HG03457 (cell line): Measurements from ENCODE around the gene C10orf95.
"Not testable (repeated sequence)": the region's sequence is repeated elsewhere in the genome, so short reads cannot be mapped to it uniquely, and the experiment has no call there.

ENCODE experiments used
- ATAC-seq: cut with Tn5 transposase; IDR thresholded peaks from one replicate; pipeline ENCODE4 v1.9.1; 2021; ENCODE audit warnings: moderate number of reproducible peaks; ENCODE audit not compliant: unreplicated experiment

Gene C10orf95, protein sequence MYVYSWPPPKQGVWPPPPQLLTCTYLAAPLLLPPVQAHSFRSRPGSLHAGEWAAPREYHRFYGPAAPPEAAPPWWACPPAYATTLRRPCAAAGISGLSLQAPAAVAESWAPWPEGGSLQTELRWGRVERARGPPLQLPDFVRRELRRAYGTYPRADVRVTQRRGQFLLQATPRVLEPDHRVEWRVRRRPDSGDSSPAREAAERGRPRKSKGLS

GRCh38 chr10:102451105-102451969 lies at the start of gene C10orf95:
C10orf95 (minus strand) TSS chr10:102451543; CDS start chr10:102451093, 450 bp downstream.
- no peak for ATAC-seq

DNA sequence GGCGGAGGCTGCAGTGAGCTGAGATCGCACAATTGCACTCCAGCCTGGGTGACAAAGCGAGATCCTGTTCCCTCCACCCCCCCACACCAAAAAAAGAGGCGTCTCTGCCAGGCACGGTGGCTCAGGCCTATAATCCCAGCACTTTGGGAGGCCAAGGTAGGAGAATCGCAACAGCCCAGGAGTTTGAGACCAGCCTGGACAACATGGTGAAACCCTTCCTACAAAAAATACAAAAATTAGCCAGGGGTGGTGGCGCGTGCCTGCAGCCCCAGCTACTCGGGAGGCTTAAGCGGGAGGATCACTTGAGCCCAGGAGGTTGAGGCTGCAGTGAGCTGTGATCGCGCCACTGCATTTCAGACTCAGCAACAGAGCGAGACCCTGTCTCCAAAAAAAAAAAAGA lies 49.3 kb upstream of the C10orf95 start:
- ATAC-seq, result not testable (repeated sequence)

- ATAC-seq, result no peak
These were observed 48.0 kb upstream of the C10orf95 start for GRCh38 chr10:102499356-102499755.

DNA sequence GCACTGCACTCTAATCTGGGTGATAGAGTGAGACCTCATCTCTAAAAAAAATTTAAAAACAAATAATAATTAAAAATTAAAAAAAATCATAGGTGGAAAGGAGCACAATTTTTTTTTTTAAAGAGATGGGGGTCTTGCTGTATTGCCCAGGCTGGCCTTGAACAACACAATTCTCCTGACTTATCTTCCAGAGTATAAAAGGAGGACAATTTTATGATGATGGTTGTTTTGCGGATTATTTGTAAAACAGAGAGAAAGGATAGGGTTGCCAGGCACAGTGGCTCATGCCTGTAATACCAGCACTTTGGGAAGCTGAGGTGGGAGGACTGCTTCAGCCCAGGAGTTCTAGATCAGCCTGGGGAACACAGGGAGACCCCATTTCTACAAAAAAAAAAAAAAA lies 46.2 kb upstream of the C10orf95 start:
- no peak for ATAC-seq

DNA sequence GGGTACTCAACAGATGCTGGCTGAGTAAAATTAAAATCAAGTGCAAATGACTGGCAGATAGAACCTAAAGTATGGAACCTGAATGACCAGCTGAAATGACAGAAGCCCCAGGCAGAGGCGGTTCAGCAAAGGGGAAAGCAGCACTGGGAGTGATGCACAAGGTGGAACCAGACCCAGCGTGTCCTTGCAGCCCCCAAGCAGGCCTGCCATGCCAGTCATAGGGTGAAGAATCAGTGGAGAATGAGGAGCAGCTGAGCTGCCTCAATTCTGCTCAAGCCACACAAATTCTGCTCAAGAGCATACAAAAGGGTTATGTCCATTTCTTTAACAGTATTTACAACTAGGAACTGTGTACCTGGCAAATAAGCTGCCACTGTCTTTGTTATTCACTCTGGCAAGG lies 42.4 kb upstream of the C10orf95 start:
- no peak for ATAC-seq

- no peak for ATAC-seq
These were observed 41.6 kb upstream of the C10orf95 start for GRCh38 chr10:102492983-102493382.

DNA sequence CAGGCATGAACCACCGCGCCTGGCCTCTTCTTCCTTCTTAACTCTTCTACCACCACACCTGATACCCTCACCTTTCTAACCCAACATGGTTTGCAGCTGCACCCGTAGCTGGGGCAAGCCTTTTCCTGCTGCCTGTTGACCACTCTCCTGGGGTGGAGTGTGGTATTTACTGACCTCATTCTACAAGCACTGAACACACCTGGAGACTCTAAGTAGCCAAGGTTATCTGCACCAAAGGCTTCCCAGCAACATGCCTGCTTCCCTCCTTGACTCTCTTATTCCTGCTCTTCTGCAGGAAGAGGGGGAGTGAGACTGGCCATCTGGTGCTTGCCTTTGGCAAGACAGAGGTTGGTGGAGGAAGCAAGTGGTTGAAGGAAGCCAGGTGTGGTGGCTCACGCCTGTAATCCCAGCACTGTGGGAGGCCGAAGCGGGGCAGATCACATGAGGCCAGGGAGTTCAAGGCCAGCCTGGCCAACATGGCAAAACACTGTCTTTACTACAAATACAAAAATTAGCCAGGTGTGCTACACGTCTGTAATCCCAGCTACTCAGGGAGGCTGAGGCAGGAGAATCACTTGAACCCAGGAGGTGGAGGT lies 41.1 kb upstream of the C10orf95 start:
- ATAC-seq, result no peak

GRCh38 chr10:102491136-102491535 lies 39.8 kb upstream of the C10orf95 start:
- ATAC-seq, result no peak

DNA sequence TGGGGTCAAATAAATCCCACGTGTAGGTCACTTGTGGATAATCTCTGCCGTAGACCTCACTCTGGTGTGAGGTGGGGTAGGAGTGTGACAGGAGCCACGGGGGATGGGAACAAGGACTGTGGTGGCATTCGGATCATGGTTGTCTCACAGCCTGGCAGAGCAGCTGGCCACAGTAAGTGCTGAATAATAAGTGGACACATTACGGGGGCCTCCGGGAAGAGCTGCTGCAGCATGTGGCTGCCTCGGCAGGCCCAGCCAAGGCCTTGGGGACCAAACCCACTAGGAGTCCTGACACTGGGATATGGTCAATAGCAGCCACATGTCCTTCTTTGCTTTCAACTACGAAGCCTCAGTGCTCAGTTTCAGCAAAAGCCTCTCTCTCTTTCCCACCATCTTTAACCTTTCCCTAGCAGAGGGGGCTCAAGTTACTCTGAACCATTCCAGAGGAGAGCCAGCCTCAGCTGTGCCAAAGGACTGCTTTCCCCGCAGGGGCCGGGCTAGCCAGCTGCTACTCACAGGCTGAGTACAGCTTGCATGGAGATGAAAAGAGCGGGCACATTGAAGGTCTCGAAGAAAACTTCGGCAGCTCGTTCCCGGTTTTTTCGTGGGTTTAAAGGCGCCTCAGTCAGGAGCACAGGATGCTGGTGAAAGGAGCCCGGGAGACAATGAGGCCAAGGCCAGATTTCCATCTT lies 33.9 kb upstream of the C10orf95 start:
- no peak for ATAC-seq

GRCh38 chr10:102484021-102484420 lies 32.7 kb upstream of the C10orf95 start:
- no peak for ATAC-seq

- ATAC-seq, result no peak
These were observed 29.1 kb upstream of the C10orf95 start for GRCh38 chr10:102480396-102480795.

GRCh38 chr10:102479651-102480050 lies 28.3 kb upstream of the C10orf95 start:
- ATAC-seq, result no peak

GRCh38 chr10:102476466-102477141 lies 25.3 kb upstream of the C10orf95 start:
- ATAC-seq, result no peak

GRCh38 chr10:102475451-102476040 lies 24.2 kb upstream of the C10orf95 start:
- no peak for ATAC-seq

DNA sequence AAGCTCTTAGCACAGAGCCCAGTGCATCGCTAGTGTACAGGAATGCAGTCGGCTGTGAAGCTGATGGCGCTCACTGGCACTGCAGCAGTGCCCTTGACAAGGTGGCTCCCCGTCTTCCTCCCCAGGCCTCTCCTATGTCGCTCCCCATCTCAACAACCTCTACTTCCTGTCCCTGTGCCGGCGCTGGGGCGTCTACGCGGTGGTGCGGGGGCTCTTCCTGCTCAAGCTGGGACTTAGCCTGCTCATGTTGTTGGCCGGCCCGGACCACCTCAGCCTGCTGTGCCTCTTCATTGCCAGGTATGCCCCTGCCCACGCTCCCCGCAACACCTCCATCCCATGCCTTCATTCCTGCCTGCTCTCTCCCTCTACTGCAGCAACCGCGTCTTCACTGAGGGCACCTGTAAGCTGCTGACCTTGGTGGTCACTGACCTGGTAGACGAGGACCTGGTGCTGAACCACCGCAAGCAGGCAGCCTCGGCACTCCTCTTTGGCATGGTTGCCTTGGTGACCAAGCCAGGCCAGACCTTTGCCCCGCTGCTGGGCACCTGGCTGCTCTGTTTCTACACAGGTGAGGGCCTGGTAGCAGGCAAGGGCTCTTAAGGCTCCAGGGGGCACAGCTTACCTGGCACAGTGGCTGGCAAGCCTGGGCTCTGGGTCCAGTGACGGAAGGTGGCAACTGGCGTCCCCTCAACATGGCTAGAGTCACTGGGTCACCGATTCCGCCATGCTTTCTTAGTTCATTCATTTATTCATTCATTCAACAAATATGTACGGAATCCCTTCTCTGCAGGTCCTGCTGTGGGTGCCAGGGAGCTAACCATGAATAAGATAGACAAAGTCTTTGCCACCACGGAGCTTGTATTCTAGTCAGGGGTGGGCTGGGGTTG lies 22.3 kb upstream of the C10orf95 start:
- no peak for ATAC-seq

GRCh38 chr10:102470579-102471546 lies 19.5 kb upstream of the C10orf95 start:
- no peak for ATAC-seq

DNA sequence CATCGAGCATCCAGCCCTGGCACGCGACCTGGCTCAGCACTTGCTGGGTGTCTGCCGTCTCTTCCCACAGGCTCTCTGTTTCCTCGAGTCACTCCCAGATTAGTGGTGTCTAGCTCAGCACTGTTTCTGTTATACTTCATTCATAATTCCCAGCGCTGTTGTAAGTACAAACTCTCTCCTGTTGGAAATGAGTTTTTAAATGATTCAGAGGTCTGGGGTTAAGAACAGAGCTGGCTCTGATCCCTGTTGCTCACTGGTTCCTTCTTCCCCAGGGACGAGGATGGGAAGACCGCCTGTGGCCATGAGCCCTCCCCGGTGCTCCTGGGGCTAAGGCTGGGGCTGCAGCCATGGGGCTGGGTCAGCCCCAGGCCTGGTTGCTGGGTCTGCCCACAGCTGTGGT lies 17.3 kb upstream of the C10orf95 start:
- ATAC-seq, result no peak

GRCh38 chr10:102467971-102468438 lies 16.7 kb upstream of the C10orf95 start:
- ATAC-seq, result no peak
